H9 (cell line): ENCODE measurements around the gene ZNF287. TPM values are rescaled to one million over a fixed set of nuclear protein-coding genes. Genes with fewer than 3 reads are reported as not detected.

Source experiments
- DNase-seq: peaks from one replicate; pipeline ENCODE4 v3.0.0-alpha.2; 2017
- H2AFZ ChIP-seq: one replicate; pipeline ENCODE4 v1.6.1; 2013; ENCODE audit warnings: mild to moderate bottlenecking, low read length, control low read depth, moderate library complexity
- H2AK5ac ChIP-seq: 2 replicates; pipeline ENCODE4 v1.6.1; 2013; ENCODE audit warnings: low read length, control low read depth, mixed read lengths; ENCODE audit not compliant: insufficient read length
- H2BK120ac ChIP-seq: one replicate; pipeline ENCODE4 v1.6.1; 2013; ENCODE audit warnings: low read depth, mild to moderate bottlenecking, low read length, control low read depth, inconsistent platforms; ENCODE audit not compliant: poor library complexity, severe bottlenecking
- H2BK12ac ChIP-seq: 2 replicates; pipeline ENCODE4 v1.6.1; 2013; ENCODE audit warnings: low read length, control low read depth, mixed read lengths, low read depth; ENCODE audit not compliant: insufficient read length
- H2BK15ac ChIP-seq: 2 replicates; pipeline ENCODE4 v1.6.1; 2013; ENCODE audit warnings: low read depth, low read length, control low read depth
- H2BK20ac ChIP-seq: one replicate; pipeline ENCODE4 v1.6.1; 2013; ENCODE audit warnings: low read depth, mild to moderate bottlenecking, low read length, control low read depth, inconsistent platforms; ENCODE audit not compliant: poor library complexity, severe bottlenecking
- H2BK5ac ChIP-seq: 2 replicates; pipeline ENCODE4 v1.6.1; 2013; ENCODE audit warnings: low read length, control low read depth, mixed read lengths; ENCODE audit not compliant: insufficient read length
- H3K14ac ChIP-seq: 2 replicates; pipeline ENCODE4 v1.6.1; 2013; ENCODE audit warnings: low read length, control low read depth; ENCODE audit not compliant: insufficient read depth
- H3K18ac ChIP-seq: 2 replicates; pipeline ENCODE4 v1.6.1; 2013; ENCODE audit warnings: low read depth, mild to moderate bottlenecking, mixed read lengths, low read length, control low read depth; ENCODE audit not compliant: insufficient read length
- H3K23ac ChIP-seq: 2 replicates; pipeline ENCODE4 v1.6.1; 2013; ENCODE audit warnings: low read length, control low read depth, mixed read lengths, low read depth; ENCODE audit not compliant: insufficient read length
- H3K23me2 ChIP-seq: 2 replicates; pipeline ENCODE4 v1.6.1; 2013; ENCODE audit warnings: low read depth, mild to moderate bottlenecking, mixed read lengths, low read length, control low read depth; ENCODE audit not compliant: insufficient read length, poor library complexity, severe bottlenecking
- H3K27ac ChIP-seq: 2 replicates; pipeline ENCODE4 v1.5.1; 2013; ENCODE audit warnings: low read length, control low read depth, mixed read lengths, low read depth; ENCODE audit not compliant: insufficient read length
- H3K27me3 ChIP-seq: 2 replicates; pipeline ENCODE4 v1.6.1; 2013; ENCODE audit warnings: low read length, control low read depth, inconsistent platforms; ENCODE audit not compliant: insufficient read depth
- H3K4ac ChIP-seq: 2 replicates; pipeline ENCODE4 v1.6.1; 2013; ENCODE audit warnings: low read depth, mild to moderate bottlenecking, control low read depth, inconsistent platforms, low read length, moderate library complexity
- H3K4me1 ChIP-seq: 2 replicates; pipeline ENCODE4 v1.6.1; 2013; ENCODE audit warnings: low read length, control low read depth, inconsistent platforms; ENCODE audit not compliant: insufficient read depth
- H3K4me2 ChIP-seq: 2 replicates; pipeline ENCODE4 v1.6.1; 2013; ENCODE audit warnings: low read length, control low read depth, mixed read lengths; ENCODE audit not compliant: insufficient read length, insufficient read depth
- H3K56ac ChIP-seq: 2 replicates; pipeline ENCODE4 v1.6.1; 2013; ENCODE audit warnings: low read depth, mild to moderate bottlenecking, mixed read lengths, low read length, control low read depth; ENCODE audit not compliant: insufficient read length
- H3K79me1 ChIP-seq: 2 replicates; pipeline ENCODE4 v1.6.1; 2013; ENCODE audit warnings: low read depth, mild to moderate bottlenecking, moderate library complexity, low read length, control low read depth, inconsistent platforms; ENCODE audit not compliant: insufficient read depth, poor library complexity, severe bottlenecking
- H3K79me2 ChIP-seq: 2 replicates; pipeline ENCODE4 v1.6.1; 2013; ENCODE audit warnings: low read length, control low read depth, inconsistent platforms; ENCODE audit not compliant: insufficient read depth
- H3K9ac ChIP-seq: 2 replicates; pipeline ENCODE4 v1.6.1; 2013; ENCODE audit warnings: low read length, control low read depth, mixed read lengths; ENCODE audit not compliant: insufficient read length; ENCODE audit errors: extremely low read depth
- H3K9me3 ChIP-seq: one replicate; pipeline ENCODE4 v1.6.1; 2013; ENCODE audit warnings: low read depth, low read length, inconsistent platforms; ENCODE audit not compliant: control insufficient read depth
- H3T11ph ChIP-seq: one replicate; pipeline ENCODE4 v1.6.1; 2013; ENCODE audit warnings: mild to moderate bottlenecking, low read length, control low read depth, inconsistent platforms
- H4K20me1 ChIP-seq: one replicate; pipeline ENCODE4 v1.6.1; 2013; ENCODE audit not compliant: control insufficient read depth, insufficient read length, insufficient read depth
- H4K5ac ChIP-seq: 2 replicates; pipeline ENCODE4 v1.6.1; 2013; ENCODE audit warnings: low read depth, mild to moderate bottlenecking, mixed read lengths, low read length, control low read depth; ENCODE audit not compliant: insufficient read length
- H4K8ac ChIP-seq: replicated peaks from 2 replicates; pipeline ENCODE4 v1.6.1; 2013; ENCODE audit warnings: low read length, control low read depth, mixed read lengths, low read depth; ENCODE audit not compliant: insufficient read length
- H4K91ac ChIP-seq: 2 replicates; pipeline ENCODE4 v1.6.1; 2013; ENCODE audit warnings: low read depth, mild to moderate bottlenecking, moderate library complexity, mixed read lengths, low read length, control low read depth; ENCODE audit not compliant: insufficient read length
- H3K27ac Mint-ChIP-seq, 3 experiments: 2 replicates in 2 of 3; 3 replicates in 1 of 3; pipeline ENCODE4 v1.8.0; 2020 to 2021; ENCODE audit warnings: mixed read lengths in 3 of 3, mild to moderate bottlenecking in 1 of 3, moderate library complexity in 1 of 3
- H3K27me3 Mint-ChIP-seq: 2 replicates; pipeline ENCODE4 v1.8.0; 2021; ENCODE audit warnings: low read depth, mild to moderate bottlenecking, moderate library complexity, mixed read lengths
- H3K36me3 Mint-ChIP-seq, 3 experiments: 2 replicates in 2 of 3; 3 replicates in 1 of 3; pipeline ENCODE4 v1.8.0; 2020 to 2021; ENCODE audit warnings: low read depth in 3 of 3, mixed read lengths in 3 of 3; ENCODE audit not compliant: insufficient read depth in 1 of 3
- H3K4me1 Mint-ChIP-seq, 2 experiments: 2 replicates each; pipeline ENCODE4 v1.8.0; 2020; ENCODE audit warnings: mixed read lengths in 2 of 2
- H3K4me3 Mint-ChIP-seq, 2 experiments: 2 replicates in 1 of 2; 3 replicates in 1 of 2; pipeline ENCODE4 v1.8.0; 2020 to 2021; ENCODE audit warnings: mild to moderate bottlenecking in 2 of 2, mixed read lengths in 2 of 2, moderate library complexity in 1 of 2
- H3K9me3 Mint-ChIP-seq, 2 experiments: 2 replicates in 1 of 2; 3 replicates in 1 of 2; pipeline ENCODE4 v1.8.0; 2020; ENCODE audit warnings: mild to moderate bottlenecking in 2 of 2, mixed read lengths in 2 of 2, moderate library complexity in 1 of 2
- WGBS: extraction: QIAGEN DNeasy Blood & Tissue Kit; methylation state at CpG from one replicate; pipeline ENCODE4 v1.1.7; 2013; ENCODE audit warnings: missing lambda C conversion rate, low lambda C conversion rate, mixed read lengths; ENCODE audit not compliant: insufficient read length; ENCODE audit errors: extremely low coverage; 5-methylcytosine and 5-hydroxymethylcytosine counted together
- total RNA-seq: library from RNA; stranded (reverse); gene quantifications from 2 replicates; pipeline ENCODE4 v1.2.1, GENCODE V29; 2021
- TF ChIP-seq, protein P1 (sequence below): fragments of 200-600 bp; sonication (generic); conservative IDR thresholded peaks from 3 replicates; pipeline ENCODE4 v1.8.0; 2021; ENCODE audit warnings: antibody characterized with exemption, mild to moderate bottlenecking

The ZNF287 gene
- total RNA-seq, 1 experiment from 2014 or later, result 7.1 TPM

DNA sequence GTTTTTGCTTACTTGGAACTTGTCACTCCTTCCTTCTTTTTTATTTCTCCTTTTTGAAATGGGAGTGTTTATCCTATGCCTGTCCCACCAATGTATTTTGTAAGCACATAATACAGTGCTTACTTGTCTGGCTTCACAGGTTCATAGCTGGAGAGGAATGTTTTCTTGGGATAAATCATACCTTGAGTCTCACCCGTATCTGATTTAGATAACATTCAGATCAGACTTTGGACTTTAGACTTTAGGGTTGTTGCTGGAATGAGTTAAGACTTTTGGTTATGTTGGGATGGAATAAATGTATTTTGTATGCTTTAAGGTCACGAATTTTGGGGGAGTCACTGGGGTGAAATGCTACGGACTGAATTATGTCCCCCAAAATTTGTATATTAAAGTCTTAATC lies 64.0 kb downstream of the ZNF287 start:
- H2BK20ac ChIP-seq, result no peak overlapping the region
- H2AK5ac ChIP-seq, result no peak overlapping the region
- Mint-ChIP-seq H3K36me3 (no peaks in the 10 kb centered on the region), H3K9me3 (no peaks in the 10 kb centered on the region; a peak in 1 of 5 replicates), H3K4me3 (no peak overlapping the region), H3K27ac (no peak overlapping the region), H3K27me3 (peaks cover 4% of the 10 kb centered on the region), H3K4me1 (no peaks in the 10 kb centered on the region)
- H3K27ac ChIP-seq, result no peak overlapping the region
- H3K4me1 ChIP-seq, result no peaks in the 10 kb centered on the region
- no peak for DNase-seq
- H3T11ph ChIP-seq, result no peak overlapping the region
- H3K79me1 ChIP-seq, result no peaks in the 10 kb centered on the region
- no peak overlapping the region for H3K56ac ChIP-seq
- H3K23ac ChIP-seq, result no peak overlapping the region
- H4K91ac ChIP-seq, result no peak overlapping the region
- H2BK12ac ChIP-seq, result no peak overlapping the region
- no peaks in the 10 kb centered on the region for H3K27me3 ChIP-seq
- H2BK15ac ChIP-seq, result no peak overlapping the region
- no CpG with 5 or more reads among the region's 3 CpGs for WGBS
- H3K9ac ChIP-seq, result no peak overlapping the region
- no peak overlapping the region for H2AFZ ChIP-seq
- TF ChIP-seq, protein P1, sequence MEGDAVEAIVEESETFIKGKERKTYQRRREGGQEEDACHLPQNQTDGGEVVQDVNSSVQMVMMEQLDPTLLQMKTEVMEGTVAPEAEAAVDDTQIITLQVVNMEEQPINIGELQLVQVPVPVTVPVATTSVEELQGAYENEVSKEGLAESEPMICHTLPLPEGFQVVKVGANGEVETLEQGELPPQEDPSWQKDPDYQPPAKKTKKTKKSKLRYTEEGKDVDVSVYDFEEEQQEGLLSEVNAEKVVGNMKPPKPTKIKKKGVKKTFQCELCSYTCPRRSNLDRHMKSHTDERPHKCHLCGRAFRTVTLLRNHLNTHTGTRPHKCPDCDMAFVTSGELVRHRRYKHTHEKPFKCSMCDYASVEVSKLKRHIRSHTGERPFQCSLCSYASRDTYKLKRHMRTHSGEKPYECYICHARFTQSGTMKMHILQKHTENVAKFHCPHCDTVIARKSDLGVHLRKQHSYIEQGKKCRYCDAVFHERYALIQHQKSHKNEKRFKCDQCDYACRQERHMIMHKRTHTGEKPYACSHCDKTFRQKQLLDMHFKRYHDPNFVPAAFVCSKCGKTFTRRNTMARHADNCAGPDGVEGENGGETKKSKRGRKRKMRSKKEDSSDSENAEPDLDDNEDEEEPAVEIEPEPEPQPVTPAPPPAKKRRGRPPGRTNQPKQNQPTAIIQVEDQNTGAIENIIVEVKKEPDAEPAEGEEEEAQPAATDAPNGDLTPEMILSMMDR, result no peak
- no peak overlapping the region for H2BK5ac ChIP-seq
- H3K9me3 ChIP-seq, result no peaks in the 10 kb centered on the region
- no peak overlapping the region for H4K5ac ChIP-seq
- H3K4ac ChIP-seq, result no peak overlapping the region
- no peaks in the 10 kb centered on the region for H4K20me1 ChIP-seq
- no peak overlapping the region for H2BK120ac ChIP-seq
- no peak overlapping the region for H4K8ac ChIP-seq
- H3K4me2 ChIP-seq, result no peak overlapping the region
- H3K23me2 ChIP-seq, result no peaks in the 10 kb centered on the region
- no peak overlapping the region for H3K18ac ChIP-seq
- H3K79me2 ChIP-seq, result no peaks in the 10 kb centered on the region
- no peak overlapping the region for H3K14ac ChIP-seq

Other genes starting within 250 kb of the ZNF287 start
- gene CENPV, start 215.7 kb downstream of the ZNF287 start, total RNA-seq, result 196 and 200 TPM in 2 replicates
- 1,609 and 1,663 TPM in 2 replicates for gene UBB, start 188.1 kb downstream of the ZNF287 start, total RNA-seq
- 1.0 and 1.1 TPM in 2 replicates for gene TRPV2, start 153.6 kb downstream of the ZNF287 start, total RNA-seq
- 9.4 and 10.1 TPM in 2 replicates for gene LRRC75A, start 77.0 kb downstream of the ZNF287 start, total RNA-seq
- gene ZNF624, start 84.6 kb upstream of the ZNF287 start, total RNA-seq, result 0.88 and 1.3 TPM in 2 replicates
- gene CCDC144A, start 121.0 kb upstream of the ZNF287 start, total RNA-seq, result 1.6 and 1.9 TPM in 2 replicates